H9 (cell line): Measurements from ENCODE around the gene COLQ. TPM values are rescaled to one million over a fixed set of nuclear protein-coding genes. Genes with fewer than 3 reads are reported as not detected.

Source experiments
- DNase-seq: peaks from one replicate; pipeline ENCODE4 v3.0.0-alpha.2; 2017
- H2AFZ ChIP-seq: one replicate; pipeline ENCODE4 v1.6.1; 2013; ENCODE audit warnings: mild to moderate bottlenecking, low read length, control low read depth, moderate library complexity
- H2AK5ac ChIP-seq: 2 replicates; pipeline ENCODE4 v1.6.1; 2013; ENCODE audit warnings: low read length, control low read depth, mixed read lengths; ENCODE audit not compliant: insufficient read length
- H2BK120ac ChIP-seq: one replicate; pipeline ENCODE4 v1.6.1; 2013; ENCODE audit warnings: low read depth, mild to moderate bottlenecking, low read length, control low read depth, inconsistent platforms; ENCODE audit not compliant: poor library complexity, severe bottlenecking
- H2BK12ac ChIP-seq: 2 replicates; pipeline ENCODE4 v1.6.1; 2013; ENCODE audit warnings: low read length, control low read depth, mixed read lengths, low read depth; ENCODE audit not compliant: insufficient read length
- H2BK15ac ChIP-seq: 2 replicates; pipeline ENCODE4 v1.6.1; 2013; ENCODE audit warnings: low read depth, low read length, control low read depth
- H2BK20ac ChIP-seq: one replicate; pipeline ENCODE4 v1.6.1; 2013; ENCODE audit warnings: low read depth, mild to moderate bottlenecking, low read length, control low read depth, inconsistent platforms; ENCODE audit not compliant: poor library complexity, severe bottlenecking
- H2BK5ac ChIP-seq: 2 replicates; pipeline ENCODE4 v1.6.1; 2013; ENCODE audit warnings: low read length, control low read depth, mixed read lengths; ENCODE audit not compliant: insufficient read length
- H3K14ac ChIP-seq: 2 replicates; pipeline ENCODE4 v1.6.1; 2013; ENCODE audit warnings: low read length, control low read depth; ENCODE audit not compliant: insufficient read depth
- H3K18ac ChIP-seq: 2 replicates; pipeline ENCODE4 v1.6.1; 2013; ENCODE audit warnings: low read depth, mild to moderate bottlenecking, mixed read lengths, low read length, control low read depth; ENCODE audit not compliant: insufficient read length
- H3K23ac ChIP-seq: 2 replicates; pipeline ENCODE4 v1.6.1; 2013; ENCODE audit warnings: low read length, control low read depth, mixed read lengths, low read depth; ENCODE audit not compliant: insufficient read length
- H3K23me2 ChIP-seq: 2 replicates; pipeline ENCODE4 v1.6.1; 2013; ENCODE audit warnings: low read depth, mild to moderate bottlenecking, mixed read lengths, low read length, control low read depth; ENCODE audit not compliant: insufficient read length, poor library complexity, severe bottlenecking
- H3K27ac ChIP-seq: 2 replicates; pipeline ENCODE4 v1.5.1; 2013; ENCODE audit warnings: low read length, control low read depth, mixed read lengths, low read depth; ENCODE audit not compliant: insufficient read length
- H3K27me3 ChIP-seq: 2 replicates; pipeline ENCODE4 v1.6.1; 2013; ENCODE audit warnings: low read length, control low read depth, inconsistent platforms; ENCODE audit not compliant: insufficient read depth
- H3K4ac ChIP-seq: 2 replicates; pipeline ENCODE4 v1.6.1; 2013; ENCODE audit warnings: low read depth, mild to moderate bottlenecking, control low read depth, inconsistent platforms, low read length, moderate library complexity
- H3K4me1 ChIP-seq: 2 replicates; pipeline ENCODE4 v1.6.1; 2013; ENCODE audit warnings: low read length, control low read depth, inconsistent platforms; ENCODE audit not compliant: insufficient read depth
- H3K4me2 ChIP-seq: 2 replicates; pipeline ENCODE4 v1.6.1; 2013; ENCODE audit warnings: low read length, control low read depth, mixed read lengths; ENCODE audit not compliant: insufficient read length, insufficient read depth
- H3K56ac ChIP-seq: 2 replicates; pipeline ENCODE4 v1.6.1; 2013; ENCODE audit warnings: low read depth, mild to moderate bottlenecking, mixed read lengths, low read length, control low read depth; ENCODE audit not compliant: insufficient read length
- H3K79me1 ChIP-seq: 2 replicates; pipeline ENCODE4 v1.6.1; 2013; ENCODE audit warnings: low read depth, mild to moderate bottlenecking, moderate library complexity, low read length, control low read depth, inconsistent platforms; ENCODE audit not compliant: insufficient read depth, poor library complexity, severe bottlenecking
- H3K79me2 ChIP-seq: 2 replicates; pipeline ENCODE4 v1.6.1; 2013; ENCODE audit warnings: low read length, control low read depth, inconsistent platforms; ENCODE audit not compliant: insufficient read depth
- H3K9ac ChIP-seq: 2 replicates; pipeline ENCODE4 v1.6.1; 2013; ENCODE audit warnings: low read length, control low read depth, mixed read lengths; ENCODE audit not compliant: insufficient read length; ENCODE audit errors: extremely low read depth
- H3K9me3 ChIP-seq: one replicate; pipeline ENCODE4 v1.6.1; 2013; ENCODE audit warnings: low read depth, low read length, inconsistent platforms; ENCODE audit not compliant: control insufficient read depth
- H3T11ph ChIP-seq: one replicate; pipeline ENCODE4 v1.6.1; 2013; ENCODE audit warnings: mild to moderate bottlenecking, low read length, control low read depth, inconsistent platforms
- H4K20me1 ChIP-seq: one replicate; pipeline ENCODE4 v1.6.1; 2013; ENCODE audit not compliant: control insufficient read depth, insufficient read length, insufficient read depth
- H4K5ac ChIP-seq: 2 replicates; pipeline ENCODE4 v1.6.1; 2013; ENCODE audit warnings: low read depth, mild to moderate bottlenecking, mixed read lengths, low read length, control low read depth; ENCODE audit not compliant: insufficient read length
- H4K8ac ChIP-seq: replicated peaks from 2 replicates; pipeline ENCODE4 v1.6.1; 2013; ENCODE audit warnings: low read length, control low read depth, mixed read lengths, low read depth; ENCODE audit not compliant: insufficient read length
- H4K91ac ChIP-seq: 2 replicates; pipeline ENCODE4 v1.6.1; 2013; ENCODE audit warnings: low read depth, mild to moderate bottlenecking, moderate library complexity, mixed read lengths, low read length, control low read depth; ENCODE audit not compliant: insufficient read length
- H3K27ac Mint-ChIP-seq, 3 experiments: 2 replicates in 2 of 3; 3 replicates in 1 of 3; pipeline ENCODE4 v1.8.0; 2020 to 2021; ENCODE audit warnings: mixed read lengths in 3 of 3, mild to moderate bottlenecking in 1 of 3, moderate library complexity in 1 of 3
- H3K27me3 Mint-ChIP-seq: 2 replicates; pipeline ENCODE4 v1.8.0; 2021; ENCODE audit warnings: low read depth, mild to moderate bottlenecking, moderate library complexity, mixed read lengths
- H3K36me3 Mint-ChIP-seq, 3 experiments: 2 replicates in 2 of 3; 3 replicates in 1 of 3; pipeline ENCODE4 v1.8.0; 2020 to 2021; ENCODE audit warnings: low read depth in 3 of 3, mixed read lengths in 3 of 3; ENCODE audit not compliant: insufficient read depth in 1 of 3
- H3K4me1 Mint-ChIP-seq, 2 experiments: 2 replicates each; pipeline ENCODE4 v1.8.0; 2020; ENCODE audit warnings: mixed read lengths in 2 of 2
- H3K4me3 Mint-ChIP-seq, 2 experiments: 2 replicates in 1 of 2; 3 replicates in 1 of 2; pipeline ENCODE4 v1.8.0; 2020 to 2021; ENCODE audit warnings: mild to moderate bottlenecking in 2 of 2, mixed read lengths in 2 of 2, moderate library complexity in 1 of 2
- H3K9me3 Mint-ChIP-seq, 2 experiments: 2 replicates in 1 of 2; 3 replicates in 1 of 2; pipeline ENCODE4 v1.8.0; 2020; ENCODE audit warnings: mild to moderate bottlenecking in 2 of 2, mixed read lengths in 2 of 2, moderate library complexity in 1 of 2
- WGBS: extraction: QIAGEN DNeasy Blood & Tissue Kit; methylation state at CpG from one replicate; pipeline ENCODE4 v1.1.7; 2013; ENCODE audit warnings: missing lambda C conversion rate, low lambda C conversion rate, mixed read lengths; ENCODE audit not compliant: insufficient read length; ENCODE audit errors: extremely low coverage; 5-methylcytosine and 5-hydroxymethylcytosine counted together
- total RNA-seq: library from RNA; stranded (reverse); gene quantifications from 2 replicates; pipeline ENCODE4 v1.2.1, GENCODE V29; 2021
- TF ChIP-seq, protein P1 (sequence below): fragments of 200-600 bp; sonication (generic); conservative IDR thresholded peaks from 3 replicates; pipeline ENCODE4 v1.8.0; 2021; ENCODE audit warnings: antibody characterized with exemption, mild to moderate bottlenecking

Gene COLQ
- total RNA-seq, 1 experiment from 2014 or later = 0.61 TPM

DNA sequence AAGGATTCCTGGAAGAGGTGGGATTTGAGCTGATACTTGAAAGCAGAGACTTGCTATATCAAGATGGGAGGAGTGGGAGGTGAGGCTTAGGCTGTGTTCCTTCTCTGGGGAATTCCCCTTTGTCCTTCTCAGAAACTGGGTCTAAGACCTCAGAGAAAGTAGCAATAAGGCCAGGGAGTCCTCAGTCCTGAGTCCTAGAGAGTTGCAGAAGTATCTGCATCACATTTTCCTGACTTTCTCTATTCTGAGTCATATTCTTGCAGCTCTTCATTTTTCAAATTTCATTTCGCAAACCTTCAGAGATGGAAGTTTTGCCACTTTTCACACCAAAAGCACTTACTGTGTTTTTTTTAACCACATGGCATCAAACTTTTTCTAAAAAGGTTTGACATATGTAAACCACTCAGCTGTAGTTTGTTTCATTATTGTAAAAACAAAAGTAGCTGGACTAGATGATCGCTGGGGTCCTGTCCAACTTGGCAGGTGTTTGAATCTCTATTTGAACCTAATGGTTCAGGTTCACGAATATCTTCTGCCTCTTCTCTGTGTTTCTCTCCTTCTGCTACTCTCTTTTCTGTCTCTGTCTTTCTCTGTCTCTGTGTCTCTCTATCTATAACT is 21.3 kb downstream of the COLQ start:
- H3K27ac Mint-ChIP-seq = no peak overlapping the region
- H2BK12ac ChIP-seq = no peak overlapping the region
- H3K56ac ChIP-seq = no peak overlapping the region
- no peaks in the 10 kb centered on the region for H3K27me3 ChIP-seq
- H3K27me3 Mint-ChIP-seq = peaks cover 13% of the 10 kb centered on the region
- H4K20me1 ChIP-seq = no peaks in the 10 kb centered on the region
- H4K8ac ChIP-seq = no peak overlapping the region
- no peak overlapping the region for H2BK15ac ChIP-seq
- H3K9me3 ChIP-seq = no peaks in the 10 kb centered on the region
- no peak overlapping the region for H4K5ac ChIP-seq
- no peak overlapping the region for H3K27ac ChIP-seq
- H3K14ac ChIP-seq = no peak overlapping the region
- no peak overlapping the region for H3K4me3 Mint-ChIP-seq
- H3K79me2 ChIP-seq = no peaks in the 10 kb centered on the region
- no peaks in the 10 kb centered on the region for H3K23me2 ChIP-seq
- H3K23ac ChIP-seq = no peak overlapping the region
- H3K4me1 Mint-ChIP-seq = peaks cover 20 to 22% of the 10 kb centered on the region in 2 experiments
- H2BK120ac ChIP-seq = no peak overlapping the region
- H3K9me3 Mint-ChIP-seq = no peaks in the 10 kb centered on the region
- H3K4ac ChIP-seq = no peak overlapping the region
- H3K18ac ChIP-seq = no peak overlapping the region
- no peak overlapping the region for H3K9ac ChIP-seq
- no peak overlapping the region for H3K4me2 ChIP-seq
- H3K4me1 ChIP-seq = peaks cover 3% of the 10 kb centered on the region; the same call in 1 of the 2 replicates
- DNase-seq = no peak
- H3K79me1 ChIP-seq = no peaks in the 10 kb centered on the region
- no peak overlapping the region for H2BK5ac ChIP-seq
- H2AFZ ChIP-seq = no peak overlapping the region
- WGBS = no CpG with 5 or more reads among the region's 3 CpGs
- no peak overlapping the region for H2BK20ac ChIP-seq
- H2AK5ac ChIP-seq = no peak overlapping the region
- H3K36me3 Mint-ChIP-seq = no peaks in the 10 kb centered on the region
- H3T11ph ChIP-seq = no peak overlapping the region
- TF ChIP-seq, protein P1, sequence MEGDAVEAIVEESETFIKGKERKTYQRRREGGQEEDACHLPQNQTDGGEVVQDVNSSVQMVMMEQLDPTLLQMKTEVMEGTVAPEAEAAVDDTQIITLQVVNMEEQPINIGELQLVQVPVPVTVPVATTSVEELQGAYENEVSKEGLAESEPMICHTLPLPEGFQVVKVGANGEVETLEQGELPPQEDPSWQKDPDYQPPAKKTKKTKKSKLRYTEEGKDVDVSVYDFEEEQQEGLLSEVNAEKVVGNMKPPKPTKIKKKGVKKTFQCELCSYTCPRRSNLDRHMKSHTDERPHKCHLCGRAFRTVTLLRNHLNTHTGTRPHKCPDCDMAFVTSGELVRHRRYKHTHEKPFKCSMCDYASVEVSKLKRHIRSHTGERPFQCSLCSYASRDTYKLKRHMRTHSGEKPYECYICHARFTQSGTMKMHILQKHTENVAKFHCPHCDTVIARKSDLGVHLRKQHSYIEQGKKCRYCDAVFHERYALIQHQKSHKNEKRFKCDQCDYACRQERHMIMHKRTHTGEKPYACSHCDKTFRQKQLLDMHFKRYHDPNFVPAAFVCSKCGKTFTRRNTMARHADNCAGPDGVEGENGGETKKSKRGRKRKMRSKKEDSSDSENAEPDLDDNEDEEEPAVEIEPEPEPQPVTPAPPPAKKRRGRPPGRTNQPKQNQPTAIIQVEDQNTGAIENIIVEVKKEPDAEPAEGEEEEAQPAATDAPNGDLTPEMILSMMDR = no peak
- H4K91ac ChIP-seq = no peak overlapping the region
